H9 (cell line): ENCODE results near the gene SEMA5A. TPM values are rescaled to one million over a fixed set of nuclear protein-coding genes. Genes with fewer than 3 reads are reported as not detected.

Experiments
- DNase-seq: peaks from one replicate; pipeline ENCODE4 v3.0.0-alpha.2; 2017
- H2AFZ ChIP-seq: one replicate; pipeline ENCODE4 v1.6.1; 2013; ENCODE audit warnings: mild to moderate bottlenecking, low read length, control low read depth, moderate library complexity
- H2AK5ac ChIP-seq: 2 replicates; pipeline ENCODE4 v1.6.1; 2013; ENCODE audit warnings: low read length, control low read depth, mixed read lengths; ENCODE audit not compliant: insufficient read length
- H2BK120ac ChIP-seq: one replicate; pipeline ENCODE4 v1.6.1; 2013; ENCODE audit warnings: low read depth, mild to moderate bottlenecking, low read length, control low read depth, inconsistent platforms; ENCODE audit not compliant: poor library complexity, severe bottlenecking
- H2BK12ac ChIP-seq: 2 replicates; pipeline ENCODE4 v1.6.1; 2013; ENCODE audit warnings: low read length, control low read depth, mixed read lengths, low read depth; ENCODE audit not compliant: insufficient read length
- H2BK15ac ChIP-seq: 2 replicates; pipeline ENCODE4 v1.6.1; 2013; ENCODE audit warnings: low read depth, low read length, control low read depth
- H2BK20ac ChIP-seq: one replicate; pipeline ENCODE4 v1.6.1; 2013; ENCODE audit warnings: low read depth, mild to moderate bottlenecking, low read length, control low read depth, inconsistent platforms; ENCODE audit not compliant: poor library complexity, severe bottlenecking
- H2BK5ac ChIP-seq: 2 replicates; pipeline ENCODE4 v1.6.1; 2013; ENCODE audit warnings: low read length, control low read depth, mixed read lengths; ENCODE audit not compliant: insufficient read length
- H3K14ac ChIP-seq: 2 replicates; pipeline ENCODE4 v1.6.1; 2013; ENCODE audit warnings: low read length, control low read depth; ENCODE audit not compliant: insufficient read depth
- H3K18ac ChIP-seq: 2 replicates; pipeline ENCODE4 v1.6.1; 2013; ENCODE audit warnings: low read depth, mild to moderate bottlenecking, mixed read lengths, low read length, control low read depth; ENCODE audit not compliant: insufficient read length
- H3K23ac ChIP-seq: 2 replicates; pipeline ENCODE4 v1.6.1; 2013; ENCODE audit warnings: low read length, control low read depth, mixed read lengths, low read depth; ENCODE audit not compliant: insufficient read length
- H3K23me2 ChIP-seq: 2 replicates; pipeline ENCODE4 v1.6.1; 2013; ENCODE audit warnings: low read depth, mild to moderate bottlenecking, mixed read lengths, low read length, control low read depth; ENCODE audit not compliant: insufficient read length, poor library complexity, severe bottlenecking
- H3K27ac ChIP-seq: 2 replicates; pipeline ENCODE4 v1.5.1; 2013; ENCODE audit warnings: low read length, control low read depth, mixed read lengths, low read depth; ENCODE audit not compliant: insufficient read length
- H3K27me3 ChIP-seq: 2 replicates; pipeline ENCODE4 v1.6.1; 2013; ENCODE audit warnings: low read length, control low read depth, inconsistent platforms; ENCODE audit not compliant: insufficient read depth
- H3K4ac ChIP-seq: 2 replicates; pipeline ENCODE4 v1.6.1; 2013; ENCODE audit warnings: low read depth, mild to moderate bottlenecking, control low read depth, inconsistent platforms, low read length, moderate library complexity
- H3K4me1 ChIP-seq: 2 replicates; pipeline ENCODE4 v1.6.1; 2013; ENCODE audit warnings: low read length, control low read depth, inconsistent platforms; ENCODE audit not compliant: insufficient read depth
- H3K4me2 ChIP-seq: 2 replicates; pipeline ENCODE4 v1.6.1; 2013; ENCODE audit warnings: low read length, control low read depth, mixed read lengths; ENCODE audit not compliant: insufficient read length, insufficient read depth
- H3K56ac ChIP-seq: 2 replicates; pipeline ENCODE4 v1.6.1; 2013; ENCODE audit warnings: low read depth, mild to moderate bottlenecking, mixed read lengths, low read length, control low read depth; ENCODE audit not compliant: insufficient read length
- H3K79me1 ChIP-seq: 2 replicates; pipeline ENCODE4 v1.6.1; 2013; ENCODE audit warnings: low read depth, mild to moderate bottlenecking, moderate library complexity, low read length, control low read depth, inconsistent platforms; ENCODE audit not compliant: insufficient read depth, poor library complexity, severe bottlenecking
- H3K79me2 ChIP-seq: 2 replicates; pipeline ENCODE4 v1.6.1; 2013; ENCODE audit warnings: low read length, control low read depth, inconsistent platforms; ENCODE audit not compliant: insufficient read depth
- H3K9ac ChIP-seq: 2 replicates; pipeline ENCODE4 v1.6.1; 2013; ENCODE audit warnings: low read length, control low read depth, mixed read lengths; ENCODE audit not compliant: insufficient read length; ENCODE audit errors: extremely low read depth
- H3K9me3 ChIP-seq: one replicate; pipeline ENCODE4 v1.6.1; 2013; ENCODE audit warnings: low read depth, low read length, inconsistent platforms; ENCODE audit not compliant: control insufficient read depth
- H3T11ph ChIP-seq: one replicate; pipeline ENCODE4 v1.6.1; 2013; ENCODE audit warnings: mild to moderate bottlenecking, low read length, control low read depth, inconsistent platforms
- H4K20me1 ChIP-seq: one replicate; pipeline ENCODE4 v1.6.1; 2013; ENCODE audit not compliant: control insufficient read depth, insufficient read length, insufficient read depth
- H4K5ac ChIP-seq: 2 replicates; pipeline ENCODE4 v1.6.1; 2013; ENCODE audit warnings: low read depth, mild to moderate bottlenecking, mixed read lengths, low read length, control low read depth; ENCODE audit not compliant: insufficient read length
- H4K8ac ChIP-seq: replicated peaks from 2 replicates; pipeline ENCODE4 v1.6.1; 2013; ENCODE audit warnings: low read length, control low read depth, mixed read lengths, low read depth; ENCODE audit not compliant: insufficient read length
- H4K91ac ChIP-seq: 2 replicates; pipeline ENCODE4 v1.6.1; 2013; ENCODE audit warnings: low read depth, mild to moderate bottlenecking, moderate library complexity, mixed read lengths, low read length, control low read depth; ENCODE audit not compliant: insufficient read length
- H3K27ac Mint-ChIP-seq, 3 experiments: 2 replicates in 2 of 3; 3 replicates in 1 of 3; pipeline ENCODE4 v1.8.0; 2020 to 2021; ENCODE audit warnings: mixed read lengths in 3 of 3, mild to moderate bottlenecking in 1 of 3, moderate library complexity in 1 of 3
- H3K27me3 Mint-ChIP-seq: 2 replicates; pipeline ENCODE4 v1.8.0; 2021; ENCODE audit warnings: low read depth, mild to moderate bottlenecking, moderate library complexity, mixed read lengths
- H3K36me3 Mint-ChIP-seq, 3 experiments: 2 replicates in 2 of 3; 3 replicates in 1 of 3; pipeline ENCODE4 v1.8.0; 2020 to 2021; ENCODE audit warnings: low read depth in 3 of 3, mixed read lengths in 3 of 3; ENCODE audit not compliant: insufficient read depth in 1 of 3
- H3K4me1 Mint-ChIP-seq, 2 experiments: 2 replicates each; pipeline ENCODE4 v1.8.0; 2020; ENCODE audit warnings: mixed read lengths in 2 of 2
- H3K4me3 Mint-ChIP-seq, 2 experiments: 2 replicates in 1 of 2; 3 replicates in 1 of 2; pipeline ENCODE4 v1.8.0; 2020 to 2021; ENCODE audit warnings: mild to moderate bottlenecking in 2 of 2, mixed read lengths in 2 of 2, moderate library complexity in 1 of 2
- H3K9me3 Mint-ChIP-seq, 2 experiments: 2 replicates in 1 of 2; 3 replicates in 1 of 2; pipeline ENCODE4 v1.8.0; 2020; ENCODE audit warnings: mild to moderate bottlenecking in 2 of 2, mixed read lengths in 2 of 2, moderate library complexity in 1 of 2
- WGBS: extraction: QIAGEN DNeasy Blood & Tissue Kit; methylation state at CpG from one replicate; pipeline ENCODE4 v1.1.7; 2013; ENCODE audit warnings: missing lambda C conversion rate, low lambda C conversion rate, mixed read lengths; ENCODE audit not compliant: insufficient read length; ENCODE audit errors: extremely low coverage; 5-methylcytosine and 5-hydroxymethylcytosine counted together
- total RNA-seq: library from RNA; stranded (reverse); gene quantifications from 2 replicates; pipeline ENCODE4 v1.2.1, GENCODE V29; 2021
- TF ChIP-seq, protein P1 (sequence below): fragments of 200-600 bp; sonication (generic); conservative IDR thresholded peaks from 3 replicates; pipeline ENCODE4 v1.8.0; 2021; ENCODE audit warnings: antibody characterized with exemption, mild to moderate bottlenecking

SEMA5A gene
- total RNA-seq, 1 experiment from 2014 or later = 4.3 TPM

DNA sequence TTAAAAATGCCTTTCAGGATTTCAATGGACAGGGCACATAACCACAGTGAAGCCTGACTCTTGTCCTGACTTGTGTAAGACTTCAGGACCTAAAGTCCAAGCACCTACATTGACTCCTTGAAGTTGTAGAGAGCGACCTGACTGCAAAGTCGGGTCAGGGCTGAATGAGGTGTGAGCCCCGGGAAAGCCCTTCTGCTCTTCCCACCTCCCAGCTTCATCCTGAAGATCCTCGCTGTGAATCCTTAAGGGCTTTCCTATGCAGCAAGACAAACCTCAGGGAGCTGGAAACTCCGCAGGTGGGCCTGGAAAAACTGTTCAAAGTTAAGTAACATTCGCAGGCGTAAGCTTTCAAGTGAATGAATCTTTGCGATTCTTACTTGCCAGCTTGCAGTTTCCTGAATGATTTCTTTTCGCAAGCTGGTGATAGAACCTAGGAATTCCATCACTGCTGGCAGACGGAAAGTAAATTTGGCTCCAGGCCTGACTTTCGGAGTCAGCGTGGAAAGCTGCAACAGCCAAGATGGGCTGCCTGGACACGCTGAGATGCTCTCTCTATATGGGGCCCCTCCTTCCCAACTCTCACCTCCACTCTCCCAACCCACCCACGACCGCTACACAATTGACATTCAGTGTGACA is 10.9 kb downstream of the SEMA5A start:
- TF ChIP-seq, protein P1, sequence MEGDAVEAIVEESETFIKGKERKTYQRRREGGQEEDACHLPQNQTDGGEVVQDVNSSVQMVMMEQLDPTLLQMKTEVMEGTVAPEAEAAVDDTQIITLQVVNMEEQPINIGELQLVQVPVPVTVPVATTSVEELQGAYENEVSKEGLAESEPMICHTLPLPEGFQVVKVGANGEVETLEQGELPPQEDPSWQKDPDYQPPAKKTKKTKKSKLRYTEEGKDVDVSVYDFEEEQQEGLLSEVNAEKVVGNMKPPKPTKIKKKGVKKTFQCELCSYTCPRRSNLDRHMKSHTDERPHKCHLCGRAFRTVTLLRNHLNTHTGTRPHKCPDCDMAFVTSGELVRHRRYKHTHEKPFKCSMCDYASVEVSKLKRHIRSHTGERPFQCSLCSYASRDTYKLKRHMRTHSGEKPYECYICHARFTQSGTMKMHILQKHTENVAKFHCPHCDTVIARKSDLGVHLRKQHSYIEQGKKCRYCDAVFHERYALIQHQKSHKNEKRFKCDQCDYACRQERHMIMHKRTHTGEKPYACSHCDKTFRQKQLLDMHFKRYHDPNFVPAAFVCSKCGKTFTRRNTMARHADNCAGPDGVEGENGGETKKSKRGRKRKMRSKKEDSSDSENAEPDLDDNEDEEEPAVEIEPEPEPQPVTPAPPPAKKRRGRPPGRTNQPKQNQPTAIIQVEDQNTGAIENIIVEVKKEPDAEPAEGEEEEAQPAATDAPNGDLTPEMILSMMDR = no peak
- H2AFZ ChIP-seq = no peak overlapping the region
- no peaks in the 10 kb centered on the region for H3K27me3 ChIP-seq
- H3K27me3 Mint-ChIP-seq = no peaks in the 10 kb centered on the region
- DNase-seq = no peak
- no peak overlapping the region for H2BK5ac ChIP-seq
- H3K23me2 ChIP-seq = no peaks in the 10 kb centered on the region
- H3K56ac ChIP-seq = no peak overlapping the region
- no peak overlapping the region for H3T11ph ChIP-seq
- no peaks in the 10 kb centered on the region for H3K79me2 ChIP-seq
- H3K9me3 ChIP-seq = no peaks in the 10 kb centered on the region
- H3K4me1 Mint-ChIP-seq = peaks cover 7 to 17% of the 10 kb centered on the region in 2 experiments
- H3K4me1 ChIP-seq = peaks cover 5% of the 10 kb centered on the region; the same call in 1 of the 2 replicates
- no peak overlapping the region for H2BK120ac ChIP-seq
- H2BK15ac ChIP-seq = no peak overlapping the region
- H3K4me3 Mint-ChIP-seq = no peak overlapping the region
- no peak overlapping the region for H4K8ac ChIP-seq
- no peaks in the 10 kb centered on the region for H3K9me3 Mint-ChIP-seq
- no peak overlapping the region for H3K14ac ChIP-seq
- peak overlapping the region in 1 of 3 experiments; percentile 25; a peak in 1 of 7 replicates for H3K27ac Mint-ChIP-seq
- H3K23ac ChIP-seq = no peak overlapping the region
- no peak overlapping the region for H4K5ac ChIP-seq
- no peak overlapping the region for H3K4ac ChIP-seq
- H3K79me1 ChIP-seq = no peaks in the 10 kb centered on the region
- no peaks in the 10 kb centered on the region; a peak in 1 of 7 replicates for H3K36me3 Mint-ChIP-seq
- H3K4me2 ChIP-seq = no peak overlapping the region
- H2AK5ac ChIP-seq = no peak overlapping the region
- H3K18ac ChIP-seq = no peak overlapping the region
- WGBS = no CpG with 5 or more reads among the region's 15 CpGs
- no peak overlapping the region for H2BK12ac ChIP-seq
- H3K9ac ChIP-seq = no peak overlapping the region
- no peak overlapping the region for H4K91ac ChIP-seq
- no peak overlapping the region for H2BK20ac ChIP-seq
- no peaks in the 10 kb centered on the region for H4K20me1 ChIP-seq
- no peak overlapping the region for H3K27ac ChIP-seq
